B cell (primary cell): Measurements from ENCODE around the gene ARF6. TPM values are rescaled to one million over a fixed set of nuclear protein-coding genes. Genes with fewer than 3 reads are reported as not detected.

ENCODE experiments used
- ATAC-seq: fragments of 200-7000 bp; cut with Tn5 transposase; one replicate; pipeline ENCODE4 v1.10.0; 2021; ENCODE audit warnings: low read depth, mild to moderate bottlenecking, moderate number of reproducible peaks, moderate library complexity
- CTCF ChIA-PET: fragments of 350-600 bp; sonication (Branson Sonifier 250); formaldehyde crosslinking; loops from one replicate; lab custom pipeline; 2021; ENCODE audit warnings: antibody characterized with exemption, inconsistent platforms; lab: Charles Lee
- POLR2A ChIA-PET: fragments of 350-600 bp; sonication (Branson Sonifier 250); formaldehyde crosslinking; loops from one replicate; lab custom pipeline; 2021; ENCODE audit warnings: antibody characterized with exemption; lab: Charles Lee
- DNase-seq: peaks from one replicate; pipeline ENCODE4 v3.0.0; 2013
- H2AFZ ChIP-seq: 2 replicates; pipeline ENCODE4 v1.6.1; 2012; ENCODE audit warnings: mild to moderate bottlenecking, low read depth, low read length; ENCODE audit not compliant: insufficient read depth, poor library complexity, severe bottlenecking
- H3K27ac ChIP-seq, 2 donors: 1 replicate in 1 of 2; 2 replicates in 1 of 2; pipeline ENCODE4 v1.5.1; 2012 to 2013; ENCODE audit warnings: low read length in 2 of 2, mild to moderate bottlenecking in 2 of 2, moderate library complexity in 1 of 2
- H3K27me3 ChIP-seq, 4 experiments: fragments of 200-600 bp in 1 of 4; sonication (generic) in 1 of 4; replicated peaks in 1 of 4; 1 replicate in 2 of 4; 2 replicates in 2 of 4; pipeline versions ENCODE4 v1.6.1 to v1.7.0; 2013 to 2016; ENCODE audit warnings: low read length in 3 of 4, mild to moderate bottlenecking in 2 of 4, mixed read lengths in 1 of 4, moderate library complexity in 1 of 4; ENCODE audit not compliant: insufficient read depth in 4 of 4, control insufficient read depth in 3 of 4; ENCODE audit errors: control extremely low read depth in 1 of 4
- H3K36me3 ChIP-seq, 2 experiments: replicated peaks in 1 of 2; 1 replicate in 1 of 2; 2 replicates in 1 of 2; pipeline versions ENCODE4 v1.6.1 to v1.7.1; 2013; ENCODE audit warnings: low read length in 1 of 2; ENCODE audit not compliant: insufficient read depth in 2 of 2, control insufficient read depth in 1 of 2; ENCODE audit errors: control extremely low read depth in 1 of 2, extremely low read depth in 1 of 2
- H3K4me1 ChIP-seq, 2 donors: fragments of 200-600 bp in 1 of 2; sonication (generic) in 1 of 2; 1 replicate in 1 of 2; 2 replicates in 1 of 2; pipeline versions ENCODE4 v1.5.1 to v1.6.1; 2013 to 2017; ENCODE audit warnings: low read length in 2 of 2; ENCODE audit not compliant: control insufficient read depth in 2 of 2, insufficient read depth in 2 of 2
- H3K4me2 ChIP-seq: replicated peaks from 2 replicates; pipeline ENCODE3; 2012; ENCODE audit warnings: mild to moderate bottlenecking, low read depth, low read length; ENCODE audit not compliant: poor library complexity, severe bottlenecking
- H3K4me3 ChIP-seq, 5 experiments: fragments of 200-600 bp in 1 of 5; sonication (generic) in 1 of 5; 1 replicate in 3 of 5; 2 replicates in 2 of 5; pipeline versions ENCODE4 v1.5.1 to v1.7.0; 2011 to 2016; ENCODE audit warnings: low read length in 4 of 5, mild to moderate bottlenecking in 4 of 5, low read depth in 2 of 5, control low read depth in 1 of 5, moderate library complexity in 1 of 5; ENCODE audit not compliant: insufficient read depth in 1 of 5; ENCODE audit errors: control extremely low read depth in 1 of 5, extremely low read depth in 1 of 5
- H3K79me2 ChIP-seq: fragments of 200-600 bp; sonication (generic); one replicate; pipeline ENCODE4 v1.6.0; 2016; ENCODE audit warnings: low read length; ENCODE audit not compliant: control insufficient read depth, insufficient read depth
- H3K9ac ChIP-seq: fragments of 200-600 bp; sonication (generic); 2 replicates; pipeline ENCODE4 v1.6.1; 2017; ENCODE audit warnings: mild to moderate bottlenecking, low read length, moderate library complexity
- H3K9me3 ChIP-seq, 3 donors: one replicate each; pipeline versions ENCODE4 v1.6.1 to v1.7.1; 2013; ENCODE audit warnings: low read length in 2 of 3; ENCODE audit not compliant: control insufficient read depth in 2 of 3, insufficient read depth in 1 of 3; ENCODE audit errors: control extremely low read depth in 1 of 3
- H4K20me1 ChIP-seq: 2 replicates; pipeline ENCODE4 v1.6.0; 2012; ENCODE audit warnings: mild to moderate bottlenecking, low read length; ENCODE audit not compliant: insufficient read depth, control insufficient read depth, poor library complexity, severe bottlenecking
- H3K27ac Mint-ChIP-seq: one replicate; pipeline ENCODE4 v1.8.0; 2021; ENCODE audit warnings: mixed read lengths
- H3K27me3 Mint-ChIP-seq: one replicate; pipeline ENCODE4 v1.8.0; 2021; ENCODE audit warnings: mixed read lengths
- H3K4me1 Mint-ChIP-seq: one replicate; pipeline ENCODE4 v1.8.0; 2021; ENCODE audit warnings: mixed read lengths
- H3K4me3 Mint-ChIP-seq: one replicate; pipeline ENCODE4 v1.8.0; 2021; ENCODE audit warnings: mixed read lengths
- H3K9me3 Mint-ChIP-seq: one replicate; pipeline ENCODE4 v1.8.0; 2022; ENCODE audit warnings: mixed read lengths; ENCODE audit not compliant: insufficient read depth
- EZH2 ChIP-seq: IDR thresholded peaks from 2 replicates; pipeline ENCODE4 v1.6.1; 2012; ENCODE audit warnings: borderline replicate concordance, low read depth, mild to moderate bottlenecking, moderate library complexity, low read length; ENCODE audit not compliant: insufficient read depth, poor library complexity, severe bottlenecking
- WGBS: methylation state at CpG from one replicate; pipeline ENCODE4 v1.1.5; 2013; ENCODE audit warnings: missing lambda C conversion rate; ENCODE audit not compliant: insufficient coverage; 5-methylcytosine and 5-hydroxymethylcytosine counted together
- intact Hi-C: fragments of 100-400 bp; cut with micrococcal nuclease; formaldehyde crosslinking; loops from one replicate; pipeline ENCODE4 v1.10.0; 2022
- polyA plus RNA-seq: library from polyadenylated mRNA; depleted of rRNA; stranded (reverse); fragments of >200 nt; gene quantifications from 2 replicates; pipeline ENCODE4 v1.2.3, GENCODE V29; 2012
- total RNA-seq, 2 donors: library from RNA; stranded (reverse); fragments of 120-200 nt in 1 of 2; gene quantifications; 1 replicate in 1 of 2; 2 replicates in 1 of 2; pipeline versions ENCODE4 v1.2.3 to v1.2.4, GENCODE V29; 2013 to 2022
- TF ChIP-seq, protein P1 (sequence below): fragments of 200-600 bp; IDR thresholded peaks from one replicate; pipeline ENCODE4 v1.8.0; 2022; ENCODE audit warnings: antibody characterized with exemption, mild to moderate bottlenecking

ARF6 gene
- total and polyA plus RNA-seq, 2 donors (not counting 1 experiment from before 2014, with no cell fraction given), result 96.6 to 135 TPM

DNA sequence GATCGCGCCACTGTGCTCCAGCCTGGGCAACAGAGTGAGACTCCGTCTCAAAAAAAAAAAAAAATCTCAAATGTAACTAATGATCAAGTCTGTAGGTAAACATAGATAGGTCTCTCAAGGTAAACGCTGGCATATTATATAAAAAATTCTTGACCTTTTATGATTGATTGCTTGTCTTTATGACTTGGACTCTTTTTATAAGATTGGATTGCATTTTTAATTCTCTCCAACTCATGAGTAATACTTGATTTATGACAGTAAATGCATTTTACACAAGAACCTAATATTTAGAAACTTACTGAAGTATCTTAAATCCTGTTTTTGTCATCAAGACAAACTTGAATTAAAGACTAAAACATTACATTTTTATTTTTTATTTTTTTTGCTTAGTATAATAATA lies 16.1 kb downstream of the ARF6 start:
- H3K4me3 Mint-ChIP-seq, result no peak overlapping the region
- WGBS, result no CpG with 5 or more reads among the region's 4 CpGs
- intact Hi-C loops, result no loop called here

DNA sequence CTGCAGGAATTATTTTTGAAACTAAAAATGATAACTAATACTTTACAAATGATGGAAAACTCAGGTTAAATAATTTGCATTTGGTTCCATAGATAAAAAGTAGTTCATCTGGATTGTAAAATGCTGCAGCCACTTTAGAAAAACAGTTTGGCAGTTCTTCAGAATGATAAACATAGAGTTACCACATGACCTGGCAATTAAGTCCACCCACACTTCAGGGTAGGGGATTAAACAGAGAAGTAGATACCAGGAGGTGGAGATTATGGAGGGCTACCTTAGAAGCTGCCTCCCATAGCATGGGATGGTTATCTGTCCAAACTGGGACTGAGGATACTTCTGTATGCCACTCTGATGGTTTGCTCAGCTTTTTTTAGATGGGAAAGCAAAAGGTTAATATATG lies 22.2 kb downstream of the ARF6 start:
- no peaks in the 10 kb centered on the region for H3K27me3 ChIP-seq
- no peak overlapping the region for H2AFZ ChIP-seq
- TF ChIP-seq, protein P1, sequence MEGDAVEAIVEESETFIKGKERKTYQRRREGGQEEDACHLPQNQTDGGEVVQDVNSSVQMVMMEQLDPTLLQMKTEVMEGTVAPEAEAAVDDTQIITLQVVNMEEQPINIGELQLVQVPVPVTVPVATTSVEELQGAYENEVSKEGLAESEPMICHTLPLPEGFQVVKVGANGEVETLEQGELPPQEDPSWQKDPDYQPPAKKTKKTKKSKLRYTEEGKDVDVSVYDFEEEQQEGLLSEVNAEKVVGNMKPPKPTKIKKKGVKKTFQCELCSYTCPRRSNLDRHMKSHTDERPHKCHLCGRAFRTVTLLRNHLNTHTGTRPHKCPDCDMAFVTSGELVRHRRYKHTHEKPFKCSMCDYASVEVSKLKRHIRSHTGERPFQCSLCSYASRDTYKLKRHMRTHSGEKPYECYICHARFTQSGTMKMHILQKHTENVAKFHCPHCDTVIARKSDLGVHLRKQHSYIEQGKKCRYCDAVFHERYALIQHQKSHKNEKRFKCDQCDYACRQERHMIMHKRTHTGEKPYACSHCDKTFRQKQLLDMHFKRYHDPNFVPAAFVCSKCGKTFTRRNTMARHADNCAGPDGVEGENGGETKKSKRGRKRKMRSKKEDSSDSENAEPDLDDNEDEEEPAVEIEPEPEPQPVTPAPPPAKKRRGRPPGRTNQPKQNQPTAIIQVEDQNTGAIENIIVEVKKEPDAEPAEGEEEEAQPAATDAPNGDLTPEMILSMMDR, result no peak
- no peak for TF ChIP-seq EZH2
- Mint-ChIP-seq H3K27me3 (no peaks in the 10 kb centered on the region), H3K4me3 (no peak overlapping the region), H3K4me1 (peaks cover 12% of the 10 kb centered on the region), H3K9me3 (no peaks in the 10 kb centered on the region), H3K27ac (peak overlapping the region; percentile 54)
- no peaks in the 10 kb centered on the region for H3K4me1 ChIP-seq
- H3K27ac ChIP-seq, result no peak overlapping the region
- DNase-seq (no peak), ATAC-seq (no peak)
- no peak overlapping the region for H3K9ac ChIP-seq
- H3K79me2 ChIP-seq, result peaks cover 7% of the 10 kb centered on the region
- no peaks in the 10 kb centered on the region for H4K20me1 ChIP-seq
- POLR2A ChIA-PET, result no interaction called here
- H3K4me2 ChIP-seq, result no peak overlapping the region
- H3K9me3 ChIP-seq, result no peaks in the 10 kb centered on the region
- no peak overlapping the region for H3K4me3 ChIP-seq
- no peaks in the 10 kb centered on the region for H3K36me3 ChIP-seq
- CTCF ChIA-PET, result no interaction called here
- intact Hi-C loops, result no loop called here

More for the DNA sequence above, 16.1 kb downstream of the ARF6 start:
- H3K9me3 Mint-ChIP-seq, result no peaks in the 10 kb centered on the region
- no peaks in the 10 kb centered on the region for H3K27me3 ChIP-seq
- TF ChIP-seq EZH2, result no peak
- TF ChIP-seq, protein P1, result no peak
- no peaks in the 10 kb centered on the region for H3K36me3 ChIP-seq
- H3K9me3 ChIP-seq, result no peaks in the 10 kb centered on the region
- H3K4me1 ChIP-seq, result peaks cover 19 to 28% of the 10 kb centered on the region in 2 donors
- no peak overlapping the region for H3K27ac ChIP-seq
- no peak overlapping the region for H2AFZ ChIP-seq
- H4K20me1 ChIP-seq, result no peaks in the 10 kb centered on the region
- peaks cover 25% of the 10 kb centered on the region for H3K79me2 ChIP-seq
- no peak overlapping the region for H3K4me3 ChIP-seq
- no peak overlapping the region for H3K4me2 ChIP-seq
- ATAC-seq (no peak), DNase-seq (no peak)
- no peak overlapping the region for H3K9ac ChIP-seq
- ChIA-PET CTCF (no interaction called here), POLR2A (no interaction called here)
- H3K27ac Mint-ChIP-seq, result no peak overlapping the region
- H3K27me3 Mint-ChIP-seq, result no peaks in the 10 kb centered on the region
- H3K4me1 Mint-ChIP-seq, result peaks cover 27% of the 10 kb centered on the region
